GM21576 (cell line): ENCODE measurements around the gene EPHB2.
"Not testable (repeated sequence)": the region's sequence is repeated elsewhere in the genome, so short reads cannot be mapped to it uniquely, and the experiment has no call there.

Experiments
- ATAC-seq: cut with Tn5 transposase; IDR thresholded peaks from one replicate; pipeline ENCODE4 v1.9.1; 2021; ENCODE audit warnings: mild to moderate bottlenecking, moderate library complexity; ENCODE audit not compliant: unreplicated experiment

EPHB2 gene

GRCh38 chr1:22932803-22933470 is 222.3 kb downstream of the EPHB2 start:
- no peak for ATAC-seq

DNA sequence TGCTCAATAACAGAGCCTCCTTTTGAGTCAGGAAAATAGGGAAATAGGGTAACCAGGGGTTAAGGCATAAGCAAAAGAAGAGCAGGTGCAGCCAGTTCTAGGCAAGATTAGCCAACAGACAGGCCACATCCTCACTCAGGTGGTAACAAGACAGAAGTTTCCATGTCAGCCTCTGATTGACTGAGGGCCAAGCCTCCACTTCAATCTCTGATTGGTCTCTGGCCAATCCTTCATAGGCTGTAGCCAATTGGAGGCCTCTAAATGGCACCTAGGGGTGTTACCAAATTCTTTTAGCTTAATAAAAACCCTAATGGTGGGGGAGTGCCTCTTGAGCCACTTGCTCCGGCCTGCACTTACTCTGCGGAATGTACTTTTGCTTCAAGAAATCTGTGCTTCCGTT is 224.8 kb downstream of the EPHB2 start:
- no peak for ATAC-seq

- no peak for ATAC-seq
Observed at GRCh38 chr1:22936681-22937080, 226.0 kb downstream of the EPHB2 start.

DNA sequence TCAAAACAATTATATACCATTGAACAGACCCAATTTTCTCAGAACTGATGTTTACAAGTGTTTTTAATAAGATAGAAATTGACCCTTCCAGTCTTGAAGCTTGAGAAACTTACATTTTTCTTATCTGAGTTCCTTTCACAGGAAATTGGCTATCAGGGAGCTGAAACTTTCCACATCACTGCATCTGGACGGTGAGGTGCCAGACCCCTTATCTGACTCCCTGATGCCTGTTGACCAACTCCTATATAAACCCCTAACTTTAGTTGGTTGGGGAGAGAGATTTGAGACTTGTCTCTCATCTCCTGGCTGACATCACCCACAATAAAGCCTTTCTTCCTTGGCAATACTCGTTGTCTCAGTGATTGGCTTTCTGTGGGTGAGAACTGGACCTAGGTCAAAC is 230.6 kb downstream of the EPHB2 start:
- ATAC-seq, result no peak

GRCh38 chr1:22944346-22945055 is 233.9 kb downstream of the EPHB2 start:
- ATAC-seq, result no peak

GRCh38 chr1:22945171-22945570 is 234.5 kb downstream of the EPHB2 start:
- ATAC-seq, result not testable (repeated sequence)

DNA sequence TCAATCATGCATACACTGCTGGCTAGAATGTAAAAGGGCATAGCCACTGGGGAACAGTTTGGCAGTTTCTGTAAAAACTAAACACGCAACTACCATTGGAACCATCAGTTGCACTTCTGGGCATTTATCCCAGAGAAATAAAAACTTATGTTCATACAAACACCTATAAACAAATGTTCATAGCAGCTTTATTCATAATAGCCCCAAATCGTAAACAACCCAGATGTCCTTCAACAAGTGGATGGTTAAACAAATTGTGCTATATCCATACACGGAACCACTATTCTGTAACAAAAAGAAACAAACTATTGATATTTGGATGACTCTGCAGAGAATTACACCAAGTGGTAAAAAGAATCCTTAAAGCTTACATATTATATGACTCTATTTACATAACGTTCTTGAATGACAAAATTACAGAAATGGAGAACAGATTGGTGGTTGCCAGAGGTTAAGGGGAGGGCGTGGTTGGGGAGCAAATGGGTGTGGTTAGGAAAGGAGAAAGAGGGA is 239.2 kb downstream of the EPHB2 start:
- no peak for ATAC-seq

- ATAC-seq, result no peak
Observed at GRCh38 chr1:22951796-22952195, 241.2 kb downstream of the EPHB2 start.

DNA sequence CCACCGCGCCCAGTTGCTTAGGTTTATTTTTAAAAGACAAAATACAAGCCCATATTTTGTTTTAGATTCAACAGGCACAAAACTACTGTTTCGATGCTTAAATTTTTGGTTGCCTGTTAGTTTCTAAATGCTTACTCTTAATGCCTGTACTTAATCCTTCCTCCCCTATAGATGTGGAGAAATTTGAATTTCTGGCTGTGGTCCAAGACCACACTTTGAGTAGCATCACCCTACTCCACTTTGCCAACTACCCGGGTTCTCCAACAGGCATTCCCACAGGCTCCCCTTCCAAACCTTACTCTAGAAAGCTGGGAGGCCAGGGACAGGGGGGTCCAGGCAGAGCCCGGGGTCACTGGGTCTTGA is 242.0 kb downstream of the EPHB2 start:
- ATAC-seq, result no peak

DNA sequence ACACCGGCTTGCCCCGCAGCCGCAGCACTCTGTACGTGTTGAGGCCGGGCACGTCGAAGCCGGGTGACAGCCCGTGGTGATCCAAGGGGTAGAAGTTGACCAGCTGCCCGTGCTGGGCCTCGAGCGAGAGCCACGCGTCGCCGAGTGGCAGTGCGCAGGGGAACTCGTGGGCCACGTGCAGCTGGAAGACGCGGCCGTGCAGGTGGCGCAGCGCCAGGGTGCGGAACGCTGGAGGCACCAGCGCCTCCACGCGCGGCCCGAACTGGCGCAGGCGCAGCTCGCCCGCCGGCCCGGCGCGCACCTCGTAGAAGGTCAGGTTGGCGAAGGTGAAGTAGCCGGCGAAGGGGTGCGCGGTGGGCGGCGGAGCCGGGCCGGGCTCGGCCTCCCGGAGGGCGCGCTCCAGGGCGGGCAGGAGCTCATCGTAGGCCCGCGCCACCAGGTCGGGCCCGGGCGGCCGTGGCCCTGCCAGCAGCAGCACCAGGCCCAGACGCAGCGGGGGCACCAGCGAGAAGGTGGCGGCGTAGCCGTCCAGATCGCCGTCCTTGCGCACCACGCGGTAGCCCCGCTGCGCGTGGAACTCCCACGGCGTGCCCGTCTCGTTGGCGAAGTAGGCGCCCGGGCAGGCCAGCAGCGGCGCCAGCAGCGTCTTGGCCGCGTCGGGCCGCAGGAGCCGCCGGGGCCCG is 242.6 kb downstream of the EPHB2 start:
- no peak for ATAC-seq

- no peak for ATAC-seq
Observed at GRCh38 chr1:22953740-22954141, 243.1 kb downstream of the EPHB2 start.

GRCh38 chr1:22955146-22955545 is 244.5 kb downstream of the EPHB2 start:
- no peak for ATAC-seq

GRCh38 chr1:22957066-22957465 is 246.4 kb downstream of the EPHB2 start:
- ATAC-seq, result no peak

DNA sequence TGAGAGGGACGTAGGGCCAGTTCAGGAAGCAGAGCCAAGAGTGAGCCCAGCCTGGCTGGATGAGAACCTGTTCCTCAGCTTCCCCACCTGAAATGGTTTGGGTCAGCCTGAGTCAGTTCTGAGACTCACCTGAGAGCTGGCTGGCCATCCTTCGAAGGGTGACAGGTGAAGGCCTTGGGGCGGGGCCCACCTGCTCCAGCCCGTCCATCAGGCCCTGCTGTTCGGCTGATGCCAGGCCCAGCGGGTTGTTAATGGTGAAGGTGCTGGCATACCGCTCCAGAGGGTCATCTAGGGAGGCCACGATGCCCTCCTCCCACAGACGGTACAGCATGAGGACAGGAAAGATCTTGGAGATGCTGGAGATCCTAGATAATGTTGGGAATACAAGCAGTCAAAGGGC is 247.9 kb downstream of the EPHB2 start:
- no peak for ATAC-seq

DNA sequence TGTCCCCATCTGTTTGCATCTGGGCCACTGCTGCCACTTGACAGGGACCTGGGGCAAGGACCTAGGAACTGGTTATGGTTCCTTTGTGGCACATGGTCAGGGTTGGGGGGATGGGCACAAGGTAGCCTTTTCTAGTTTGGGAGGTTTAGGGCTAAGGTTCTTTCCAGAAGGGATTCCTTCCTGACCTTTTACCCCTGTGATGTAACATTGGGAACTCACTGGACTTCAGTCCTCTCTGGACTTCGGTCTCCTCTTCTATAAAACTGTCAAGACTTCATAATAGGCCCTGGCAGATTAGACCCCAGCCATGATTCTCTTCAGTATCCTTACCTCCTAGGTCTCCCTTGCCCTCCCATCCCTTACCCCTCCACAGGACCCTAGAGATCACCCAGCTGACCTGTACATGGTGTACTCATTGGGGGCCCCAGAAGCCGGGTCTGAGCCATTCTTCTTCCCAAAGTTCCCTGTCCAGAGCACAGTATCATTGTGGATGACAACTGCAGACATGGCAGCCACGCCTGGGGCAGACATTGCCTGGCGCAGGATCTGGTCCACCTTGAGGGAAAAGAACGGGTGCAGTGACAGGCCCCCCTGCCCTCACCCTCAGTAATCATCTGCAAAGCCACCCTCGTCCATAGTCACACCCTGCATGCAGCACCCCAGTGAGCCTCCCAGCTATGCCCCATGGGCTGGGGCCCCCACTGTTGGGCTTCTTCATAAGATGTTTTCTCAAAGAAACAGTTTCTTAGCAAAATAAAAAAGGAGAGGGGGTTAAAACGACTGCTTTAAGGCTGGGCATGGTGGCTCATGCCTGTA is 249.1 kb downstream of the EPHB2 start:
- no peak for ATAC-seq

DNA sequence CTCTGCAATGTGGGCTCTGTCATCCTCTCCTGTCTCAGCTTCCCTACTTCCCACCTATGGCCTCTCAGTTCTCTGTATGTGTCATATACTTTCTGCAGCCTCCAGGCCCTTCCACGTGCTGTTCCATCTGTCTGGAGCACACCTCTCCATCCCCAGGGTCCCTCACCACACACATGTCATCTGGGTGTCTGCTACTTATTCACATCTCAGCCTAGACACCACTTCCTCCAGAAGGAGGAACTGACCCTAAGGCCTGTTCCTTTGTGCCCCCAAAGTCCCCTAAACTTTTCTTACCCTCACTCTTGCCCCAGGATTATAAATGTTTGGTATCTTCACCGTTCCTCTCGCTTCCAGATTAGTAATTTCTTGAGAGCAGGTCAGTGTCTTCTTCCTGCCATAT is 251.9 kb downstream of the EPHB2 start:
- ATAC-seq, result no peak

- ATAC-seq, result no peak
Observed at GRCh38 chr1:22963044-22963677, 252.5 kb downstream of the EPHB2 start.

DNA sequence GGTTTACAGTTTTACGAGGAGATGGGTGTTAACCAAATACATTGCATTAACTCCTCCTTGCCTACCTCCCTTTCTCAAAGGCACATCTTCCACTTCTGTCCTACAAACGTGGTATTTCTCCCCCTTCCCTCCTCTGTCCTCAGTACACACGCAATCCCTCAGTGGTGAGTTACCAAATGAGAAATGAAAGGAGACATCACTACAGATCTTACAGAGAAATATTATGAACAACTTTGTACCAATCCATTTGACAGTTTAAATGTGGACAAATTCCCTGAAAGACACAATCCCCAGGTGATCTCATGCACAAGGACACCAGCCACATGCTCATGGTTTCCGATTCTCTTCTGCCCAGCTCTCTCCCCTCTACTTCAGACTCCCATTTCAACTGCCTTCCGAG is 255.7 kb downstream of the EPHB2 start:
- no peak for ATAC-seq

- ATAC-seq, result no peak
Observed at GRCh38 chr1:22967833-22968232, 257.2 kb downstream of the EPHB2 start.

GRCh38 chr1:22969304-22969709 is 258.7 kb downstream of the EPHB2 start:
- no peak for ATAC-seq

DNA sequence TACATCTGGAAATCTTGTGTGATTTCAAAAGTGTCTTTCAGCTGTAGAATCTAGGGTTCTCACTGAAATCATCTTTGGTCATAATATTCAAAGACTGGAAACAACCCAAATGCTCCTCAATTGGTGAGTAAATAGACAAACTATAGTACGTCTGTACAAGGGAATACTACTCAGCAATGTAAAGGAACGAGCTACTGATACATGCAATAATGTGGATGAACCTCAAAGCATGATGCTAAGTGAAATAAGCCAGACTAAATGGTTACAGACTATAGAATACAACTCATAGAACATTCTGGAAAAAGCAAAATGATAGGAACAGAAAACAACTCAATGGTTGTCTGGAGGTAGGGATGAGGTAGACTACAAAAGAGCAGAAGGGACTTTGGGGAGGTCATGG is 259.5 kb downstream of the EPHB2 start:
- ATAC-seq, result no peak
